T-helper 22 cell (primary cell): ENCODE data around the gene NHLRC4.

Source experiments
- DNase-seq: peaks from one replicate; pipeline ENCODE4 v3.0.0-alpha.2; 2020; ENCODE audit warnings: low read depth

Gene NHLRC4

GRCh38 chr16:553601-554296 lies 13.1 kb upstream of the NHLRC4 start:
- DNase-seq = no peak

DNA sequence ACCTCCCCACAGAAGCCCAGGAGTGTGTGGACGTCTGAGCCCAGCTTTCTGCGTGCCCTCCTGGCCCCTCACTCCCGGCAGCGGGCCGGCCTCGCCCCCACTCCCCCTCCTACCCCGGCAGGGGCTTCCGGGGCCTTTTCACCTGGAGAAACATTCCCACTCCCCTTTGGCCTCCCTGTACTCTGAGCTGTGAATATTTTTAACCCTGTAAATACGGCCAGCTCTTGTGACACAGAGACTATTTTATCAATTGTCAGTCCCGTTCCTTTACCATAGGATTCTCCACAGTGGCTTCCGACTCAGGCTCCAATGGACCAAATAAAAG lies 12.5 kb upstream of the NHLRC4 start:
- no peak for DNase-seq

DNA sequence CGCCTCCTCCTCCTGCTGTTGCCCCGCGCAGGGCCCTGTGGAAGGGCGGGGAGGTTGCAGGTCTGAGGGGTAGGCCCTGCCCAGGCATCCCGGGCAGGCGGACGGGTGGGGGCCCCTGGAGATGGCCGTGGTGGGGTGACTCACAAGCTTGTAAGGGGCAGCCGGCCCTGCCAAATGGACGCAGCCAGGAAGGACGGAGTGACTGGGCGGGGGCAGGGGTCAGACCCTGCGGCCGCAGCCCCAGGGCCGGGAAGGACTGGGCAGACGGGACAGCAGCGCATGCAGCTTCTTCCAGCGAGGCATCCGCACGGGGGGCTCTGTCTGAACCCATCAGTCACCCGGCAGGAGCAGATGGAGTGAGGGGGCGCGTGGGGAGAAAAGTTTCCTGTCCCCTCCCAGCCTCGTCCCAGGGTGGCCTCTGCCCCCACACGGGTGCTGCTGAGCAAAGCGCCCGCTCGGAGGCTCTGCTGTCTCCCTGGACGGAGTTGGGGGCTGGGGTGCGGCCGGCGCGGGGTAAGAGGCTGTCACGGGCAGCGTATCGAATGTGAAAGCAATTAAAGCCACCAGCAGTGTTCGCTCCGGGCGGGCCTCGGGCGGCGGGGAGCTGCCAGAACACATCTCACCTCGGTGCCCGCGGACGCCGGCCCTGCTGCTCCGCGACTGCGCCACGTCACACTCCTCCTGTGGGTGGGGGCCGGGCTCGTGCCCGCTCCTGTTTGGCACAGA lies 12.0 kb upstream of the NHLRC4 start:
- DNase-seq = no peak

DNA sequence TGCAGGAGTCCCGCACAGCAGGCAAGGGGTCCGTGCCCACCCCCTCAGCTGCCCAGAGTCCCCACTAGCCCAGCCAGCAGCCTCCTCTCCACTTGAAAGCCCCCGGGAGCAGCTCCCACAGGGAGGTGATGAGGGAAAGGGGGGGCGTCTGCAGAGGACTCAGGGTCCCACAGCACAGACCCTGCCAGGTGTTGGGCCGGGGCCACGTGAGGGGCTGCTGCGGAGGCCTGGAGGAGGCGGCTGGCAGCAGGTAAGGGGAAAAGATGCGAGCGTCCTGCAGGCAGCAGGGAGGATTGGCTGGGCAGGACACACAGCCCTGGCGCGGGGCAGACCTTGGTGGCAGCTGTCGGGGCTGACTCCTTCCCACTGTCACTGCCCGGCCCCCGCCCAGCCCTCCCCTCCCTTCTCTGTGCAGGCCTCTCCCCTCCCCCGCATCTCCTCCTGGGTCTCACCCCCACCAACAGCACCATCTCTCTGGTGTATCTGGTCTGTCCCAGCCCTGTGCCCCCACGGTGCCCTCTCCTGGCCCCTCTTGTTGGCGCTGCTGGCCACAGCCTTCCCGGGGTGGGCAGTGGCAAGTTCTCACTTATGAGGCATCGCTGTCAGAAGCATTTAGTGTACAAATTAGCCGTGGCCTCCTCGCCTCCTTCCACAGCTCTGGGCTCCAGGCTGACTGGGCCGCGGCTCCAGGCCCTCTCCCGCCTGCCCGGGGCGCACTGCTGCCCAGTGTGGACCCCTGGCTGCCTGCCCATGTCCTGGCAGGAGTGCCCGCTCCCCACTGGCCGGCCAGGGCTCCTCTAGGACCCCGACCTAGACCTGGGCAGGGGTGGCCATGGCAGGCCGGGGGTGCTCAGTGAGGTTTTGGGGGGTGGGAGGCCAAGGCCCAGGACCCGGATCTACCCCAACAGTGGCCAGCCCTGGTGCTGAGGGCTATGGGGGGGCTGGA lies 11.0 kb upstream of the NHLRC4 start:
- DNase-seq = no peak

GRCh38 chr16:556474-557173 lies 10.2 kb upstream of the NHLRC4 start:
- DNase-seq = no peak

- no peak for DNase-seq
These were observed 9.1 kb upstream of the NHLRC4 start for GRCh38 chr16:557463-558297.

- no peak for DNase-seq
These were observed 8.3 kb upstream of the NHLRC4 start for GRCh38 chr16:558298-559020.

- DNase-seq = no peak
These were observed 7.8 kb upstream of the NHLRC4 start for GRCh38 chr16:559021-559380.

DNA sequence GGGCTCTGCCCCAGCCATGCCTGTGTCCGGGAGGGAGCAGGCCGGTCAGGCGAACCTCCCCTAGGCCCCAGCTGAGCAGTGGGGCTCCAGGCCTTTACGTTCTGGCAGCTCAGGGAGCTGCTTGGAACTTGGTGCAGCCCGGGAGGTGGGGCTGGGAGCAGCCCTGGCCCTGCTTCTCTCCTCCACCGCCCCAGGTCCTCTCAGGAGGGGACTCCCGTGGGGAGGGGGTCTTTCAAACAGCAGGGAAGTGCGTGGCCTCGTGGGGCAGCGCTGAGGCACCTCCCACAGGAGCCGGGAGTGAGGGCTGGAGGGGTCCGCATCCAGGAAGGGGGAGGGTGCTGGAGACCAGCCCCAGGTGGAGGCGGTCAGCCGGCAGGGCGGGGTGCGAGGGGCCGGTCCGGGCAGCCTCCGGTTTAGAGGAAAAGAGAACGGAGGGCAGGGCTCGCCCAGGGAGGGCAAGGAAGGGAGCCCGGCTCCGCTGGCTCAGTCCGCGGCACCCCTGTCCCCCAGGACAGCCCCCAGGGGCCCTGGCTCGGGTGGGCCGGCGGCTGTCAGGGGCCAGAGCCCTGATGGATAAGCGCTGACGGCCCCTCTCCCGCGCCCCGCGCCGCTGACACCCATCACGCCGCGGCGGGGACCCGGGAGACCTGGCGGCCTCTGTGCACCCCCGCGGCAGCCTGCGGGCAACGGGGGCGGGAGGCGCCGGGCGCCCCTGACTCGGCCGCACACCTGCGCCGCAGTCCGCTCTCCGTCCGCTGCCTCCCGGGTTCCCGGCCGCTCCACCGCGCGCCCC lies 7.2 kb upstream of the NHLRC4 start:
- no peak for DNase-seq

- no peak for DNase-seq
These were observed 6.6 kb upstream of the NHLRC4 start, which contains the start of gene PRR35 for GRCh38 chr16:560204-560700. PRR35 (plus strand) TSS chr16:560394; CDS start chr16:563295, 2,901 bp downstream.

DNA sequence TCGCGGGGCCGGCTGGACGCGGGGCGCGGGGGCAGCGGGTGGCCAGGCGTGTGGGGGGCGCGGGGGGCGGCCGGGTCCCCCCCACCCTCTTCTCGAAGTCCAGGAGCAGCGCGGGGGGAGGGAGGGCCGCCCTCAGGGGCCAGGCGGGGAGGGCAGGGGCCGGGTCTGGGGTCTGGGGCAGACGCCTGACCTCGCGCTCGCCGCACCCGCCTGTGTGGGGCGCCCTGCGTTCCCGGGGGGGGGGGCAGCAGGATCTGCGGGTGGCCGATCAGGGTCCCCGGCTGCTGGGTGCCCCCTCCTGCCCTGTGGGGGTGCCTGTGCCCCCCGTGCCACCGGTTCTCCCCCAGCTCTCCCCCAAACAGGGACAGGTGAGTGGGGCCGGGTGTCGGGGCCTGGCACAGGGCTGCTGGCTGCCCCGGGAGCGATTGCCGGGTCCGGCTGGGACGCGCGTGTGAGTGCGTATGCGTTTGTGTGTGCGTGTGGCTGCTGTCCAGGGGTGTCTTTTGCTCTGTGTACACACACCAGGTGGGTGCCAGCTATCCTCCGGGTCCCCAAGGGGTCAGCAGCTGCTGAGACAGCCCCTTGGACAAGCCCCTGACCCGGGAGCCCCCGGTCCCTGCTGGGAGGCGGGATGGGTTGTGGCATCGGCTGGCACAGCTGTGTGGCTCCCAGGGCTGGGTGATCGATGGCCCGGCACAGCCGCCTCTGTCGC lies 5.9 kb upstream of the NHLRC4 start:
- no peak for DNase-seq

- DNase-seq = no peak
These were observed 5.4 kb upstream of the NHLRC4 start for GRCh38 chr16:561413-561794.

DNA sequence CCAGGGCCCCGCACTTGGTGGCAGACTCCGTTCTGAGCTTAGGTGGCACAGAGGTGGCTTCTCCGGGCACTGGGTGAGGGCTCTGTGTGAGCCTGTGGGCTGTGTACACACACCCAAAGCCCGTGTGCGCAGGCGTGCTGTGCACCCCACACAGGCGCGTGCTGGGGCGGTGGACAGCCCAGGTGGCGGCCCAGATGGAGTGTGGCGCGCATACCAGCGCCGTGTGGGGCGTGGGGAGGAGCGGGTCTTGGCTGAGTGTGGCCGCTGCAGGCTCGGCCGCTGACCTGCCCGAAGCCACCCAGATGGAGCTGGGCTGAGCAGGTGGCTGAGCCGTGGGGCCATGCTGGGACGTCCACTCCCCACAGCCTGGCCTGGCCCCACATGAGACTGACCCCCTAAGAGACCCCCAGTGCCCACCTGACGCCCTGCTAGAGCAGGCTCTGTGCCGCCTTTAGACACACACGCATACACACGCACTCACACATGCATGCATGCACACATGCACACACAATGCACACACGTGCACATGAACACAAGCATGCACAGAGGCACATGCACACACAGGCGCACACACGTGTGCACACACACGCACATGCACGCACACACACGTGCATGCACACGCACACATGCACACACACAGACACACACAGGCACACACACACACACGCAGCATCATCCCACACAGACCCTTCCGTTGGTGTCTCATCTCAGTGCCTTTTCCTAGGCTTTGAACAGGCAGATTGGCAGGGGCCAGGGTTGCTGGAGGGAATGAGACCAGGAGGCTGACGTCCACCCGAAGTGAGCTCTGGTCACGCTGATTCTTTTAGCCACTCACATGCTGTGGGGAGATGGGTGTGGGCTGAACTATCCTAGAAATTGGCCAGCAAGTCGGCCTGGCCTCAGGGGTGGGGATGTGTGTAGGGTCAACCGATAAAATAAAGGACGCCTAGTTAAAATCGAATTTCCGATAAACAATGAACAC lies 4.6 kb upstream of the NHLRC4 start:
- DNase-seq = no peak

GRCh38 chr16:563072-563644 lies 3.6 kb upstream of the NHLRC4 start:
- DNase-seq = no peak

- DNase-seq = no peak
These were observed 2.0 kb upstream of the NHLRC4 start for GRCh38 chr16:564690-565418.
